Measurements from ENCODE around the gene PPP1R1C. TPM values are rescaled to one million over a fixed set of nuclear protein-coding genes. Genes with fewer than 3 reads are reported as not detected.

Gene PPP1R1C
- total and polyA plus RNA-seq, 10 donors: 0.24 to 0.48 (median 0.32) TPM; not detected in 5

GRCh38 chr2:182132605-182133004 lies 147.0 kb downstream of the PPP1R1C start:
- intact Hi-C loops (cut with DNase I; ENCODE audit: low total_unique reads): no loop called here
- no peak overlapping the region for H3K4me3 ChIP-seq
- no peaks in the 10 kb centered on the region for H3K4me1 ChIP-seq
- no peaks in the 10 kb centered on the region for H3K9me3 ChIP-seq
- TF ChIP-seq POLR2A (IDR thresholded peaks at IDR 0.05) (no peak), CTCF (IDR thresholded peaks at IDR 0.05 in 8 of 11, conservative IDR thresholded peaks at IDR 0.05 in 3 of 11) (no peak)
- H3K27ac ChIP-seq: no peak overlapping the region
- H3K27me3 ChIP-seq (replicated peaks in 1 of 7): no peaks in the 10 kb centered on the region
- H3K36me3 ChIP-seq: no peaks in the 10 kb centered on the region
- no peak for DNase-seq

- Histone ChIP-seq H3K4me3 (no peak overlapping the region), H3K27ac (no peak overlapping the region), H3K36me3 (no peaks in the 10 kb centered on the region), H3K4me1 (no peaks in the 10 kb centered on the region), H3K27me3 (replicated peaks in 1 of 7) (no peaks in the 10 kb centered on the region), H3K9me3 (no peaks in the 10 kb centered on the region)
- intact Hi-C loops (cut with DNase I; ENCODE audit: low total_unique reads): no loop called here
- 53 to 79% (median 59%) methylated on average over 1 of the region's 1 CpG for WGBS, 5 donors
- no peak for DNase-seq
- TF ChIP-seq POLR2A (IDR thresholded peaks at IDR 0.05): no peak
- TF ChIP-seq POLR2AphosphoS5 (IDR thresholded peaks at IDR 0.05): no peak
- TF ChIP-seq CTCF (IDR thresholded peaks at IDR 0.05 in 8 of 11, conservative IDR thresholded peaks at IDR 0.05 in 3 of 11): no peak
Measured at GRCh38 chr2:182133195-182133891, 147.7 kb downstream of the PPP1R1C start.

GRCh38 chr2:182134201-182134600 lies 148.5 kb downstream of the PPP1R1C start:
- Histone ChIP-seq H3K4me3 (no peak overlapping the region), H3K27ac (no peak overlapping the region), H3K27me3 (replicated peaks in 1 of 7) (no peaks in the 10 kb centered on the region), H3K4me1 (no peaks in the 10 kb centered on the region), H3K36me3 (no peaks in the 10 kb centered on the region), H3K9me3 (no peaks in the 10 kb centered on the region)
- TF ChIP-seq POLR2A (IDR thresholded peaks at IDR 0.05): no peak
- TF ChIP-seq CTCF (IDR thresholded peaks at IDR 0.05 in 8 of 11, conservative IDR thresholded peaks at IDR 0.05 in 3 of 11): no peak
- no peak for TF ChIP-seq POLR2AphosphoS5 (IDR thresholded peaks at IDR 0.05)
- DNase-seq: no peak
- intact Hi-C loops (cut with DNase I; ENCODE audit: low total_unique reads): no loop called here
- 50 to 82% (median 70%) methylated on average over 1 of the region's 1 CpG for WGBS, 5 donors

- H3K27ac ChIP-seq: no peak overlapping the region
- no peak overlapping the region for H3K4me3 ChIP-seq
- H3K4me1 ChIP-seq: no peaks in the 10 kb centered on the region
- 83 to 88% (median 86%) methylated on average over 6 of the region's 6 CpGs for WGBS, 5 donors
- TF ChIP-seq POLR2AphosphoS5 (IDR thresholded peaks at IDR 0.05) (no peak), CTCF (IDR thresholded peaks at IDR 0.05 in 8 of 11, conservative IDR thresholded peaks at IDR 0.05 in 3 of 11) (no peak), POLR2A (IDR thresholded peaks at IDR 0.05) (no peak)
- intact Hi-C loops (cut with DNase I; ENCODE audit: low total_unique reads): no loop called here
- no peaks in the 10 kb centered on the region for H3K27me3 ChIP-seq (replicated peaks in 1 of 7)
- no peaks in the 10 kb centered on the region for H3K36me3 ChIP-seq
- DNase-seq: no peak
- no peaks in the 10 kb centered on the region for H3K9me3 ChIP-seq
Measured at GRCh38 chr2:182142062-182142461, 156.4 kb downstream of the PPP1R1C start.

Data from spleen (tissue), 11 donors.